COR-L47 (cell line): Measurements from ENCODE around the gene STARD3NL.
"Not testable (repeated sequence)": the region's sequence is repeated elsewhere in the genome, so short reads cannot be mapped to it uniquely, and the experiment has no call there.

Experiments
- DNase-seq: peaks from one replicate; lab custom pipeline; 2025; lab: John Stamatoyannopoulos, UW

Gene STARD3NL

DNA sequence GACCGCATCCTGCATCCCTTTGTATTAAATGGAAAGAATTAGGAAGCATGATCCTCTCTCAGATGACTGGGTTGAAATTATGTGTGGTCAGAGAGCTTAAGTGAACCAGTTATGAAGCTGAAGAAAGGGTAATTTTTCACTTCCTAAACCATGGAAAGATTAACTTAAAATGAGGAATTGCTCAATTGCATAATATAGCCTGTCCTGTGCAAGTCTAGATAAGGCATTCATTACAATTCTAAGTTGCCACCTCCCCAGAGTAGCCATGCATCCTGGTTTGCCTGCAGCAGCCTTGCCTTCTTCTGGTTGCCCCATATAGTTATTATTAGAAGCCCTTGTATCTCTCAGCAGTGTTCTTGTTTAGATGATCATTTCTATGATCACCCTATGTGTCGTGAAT, 45.3 kb downstream of the STARD3NL start:
- DNase-seq, result no peak

DNA sequence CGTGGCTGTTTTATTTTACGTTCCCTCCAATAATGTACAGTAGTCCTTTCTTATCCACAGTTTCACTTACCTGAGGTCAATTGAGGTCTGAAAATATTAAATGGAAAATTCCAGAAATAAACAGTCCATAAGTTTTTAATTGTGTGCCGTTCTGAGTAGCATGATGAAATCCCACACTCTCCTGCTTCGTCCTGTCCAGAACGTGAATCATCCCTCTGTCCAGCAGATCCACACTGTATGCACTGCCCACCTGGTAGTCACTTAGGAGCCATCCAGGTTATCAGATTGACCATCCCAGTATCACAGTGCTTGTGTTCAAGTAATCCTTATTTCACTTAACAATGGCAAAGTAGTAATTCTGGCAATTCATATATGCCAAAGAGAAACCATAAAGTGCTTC, 46.3 kb downstream of the STARD3NL start:
- DNase-seq, result no peak

DNA sequence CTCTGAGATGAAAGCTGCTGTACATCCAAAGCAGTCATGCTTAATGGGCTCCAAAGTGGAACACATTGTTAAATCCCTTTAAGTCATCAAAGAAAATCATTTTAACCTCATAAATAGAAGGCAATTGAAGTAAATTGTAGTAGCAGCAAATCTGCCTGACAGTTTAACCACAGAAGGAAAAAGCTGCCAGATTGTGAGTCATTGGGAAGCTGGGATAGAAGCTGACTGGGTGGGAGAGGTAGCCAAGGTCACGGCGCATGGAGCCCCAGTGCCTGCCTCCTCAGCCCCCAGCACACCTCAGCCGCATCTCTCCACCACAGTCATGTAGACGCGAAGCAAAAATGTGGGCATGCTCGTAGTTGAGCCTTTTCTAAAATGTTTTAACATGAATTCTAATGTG, 51.3 kb downstream of the STARD3NL start:
- no peak for DNase-seq

DNA sequence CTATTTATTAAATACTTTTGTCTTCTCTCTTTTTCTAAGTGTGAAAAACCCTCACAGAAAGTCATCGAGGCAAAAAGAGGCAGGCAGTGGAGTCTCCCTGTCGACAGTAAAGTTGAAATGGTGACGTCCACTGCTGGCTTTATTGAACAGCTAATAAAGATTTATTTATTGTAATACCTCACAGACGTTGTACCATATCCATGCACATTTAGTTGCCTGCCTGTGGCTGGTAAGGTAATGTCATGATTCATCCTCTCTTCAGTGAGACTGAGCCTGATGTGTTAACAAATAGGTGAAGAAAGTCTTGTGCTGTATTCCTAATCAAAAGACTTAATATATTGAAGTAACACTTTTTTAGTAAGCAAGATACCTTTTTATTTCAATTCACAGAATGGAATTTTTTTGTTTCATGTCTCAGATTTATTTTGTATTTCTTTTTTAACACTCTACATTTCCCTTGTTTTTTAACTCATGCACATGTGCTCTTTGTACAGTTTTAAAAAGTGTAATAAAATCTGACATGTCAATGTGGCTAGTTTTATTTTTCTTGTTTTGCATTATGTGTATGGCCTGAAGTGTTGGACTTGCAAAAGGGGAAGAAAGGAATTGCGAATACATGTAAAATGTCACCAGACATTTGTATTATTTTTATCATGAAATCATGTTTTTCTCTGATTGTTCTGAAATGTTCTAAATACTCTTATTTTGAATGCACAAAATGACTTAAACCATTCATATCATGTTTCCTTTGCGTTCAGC, 52.0 kb downstream of the STARD3NL start:
- DNase-seq, result no peak

DNA sequence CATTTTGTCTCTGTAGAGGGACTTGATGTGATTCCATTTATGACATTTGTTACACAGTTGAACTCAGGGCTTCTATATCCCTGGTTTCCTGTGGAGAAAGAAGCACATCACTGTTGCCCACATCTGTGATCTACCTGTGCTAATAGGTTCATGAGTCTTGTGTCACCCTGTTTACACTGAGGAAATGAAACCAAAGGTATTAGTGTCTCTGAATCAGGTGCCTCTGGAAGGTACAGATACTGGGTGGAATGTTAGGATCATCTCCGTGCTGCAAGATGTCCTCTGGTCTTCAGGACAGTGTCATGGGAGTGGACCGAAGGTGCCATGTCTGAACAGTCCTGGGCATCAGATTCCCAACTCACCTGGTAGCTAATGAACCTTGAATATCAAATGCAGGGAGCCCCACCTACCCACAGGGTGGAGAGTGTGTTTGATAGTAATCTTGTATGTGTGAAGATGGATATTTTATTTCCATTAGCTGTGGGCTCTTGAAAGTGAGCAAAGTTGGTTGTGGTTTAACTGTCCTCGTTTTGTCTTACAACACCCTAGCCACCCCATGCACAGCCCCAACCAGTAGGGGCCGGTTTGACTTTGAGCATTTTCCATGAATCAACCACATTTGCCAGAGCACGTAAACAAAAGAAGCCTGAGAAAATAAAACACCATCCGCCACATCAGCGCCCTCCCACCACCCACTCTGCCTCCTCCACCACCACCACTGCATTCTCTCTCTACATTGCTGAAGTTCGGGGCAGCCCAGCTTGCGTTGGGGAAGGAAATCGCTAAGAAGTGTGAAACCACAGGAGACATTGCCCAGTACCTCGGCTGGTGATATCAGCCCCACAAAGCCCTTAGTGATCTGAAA, 54.7 kb downstream of the STARD3NL start:
- DNase-seq, result no peak

DNA sequence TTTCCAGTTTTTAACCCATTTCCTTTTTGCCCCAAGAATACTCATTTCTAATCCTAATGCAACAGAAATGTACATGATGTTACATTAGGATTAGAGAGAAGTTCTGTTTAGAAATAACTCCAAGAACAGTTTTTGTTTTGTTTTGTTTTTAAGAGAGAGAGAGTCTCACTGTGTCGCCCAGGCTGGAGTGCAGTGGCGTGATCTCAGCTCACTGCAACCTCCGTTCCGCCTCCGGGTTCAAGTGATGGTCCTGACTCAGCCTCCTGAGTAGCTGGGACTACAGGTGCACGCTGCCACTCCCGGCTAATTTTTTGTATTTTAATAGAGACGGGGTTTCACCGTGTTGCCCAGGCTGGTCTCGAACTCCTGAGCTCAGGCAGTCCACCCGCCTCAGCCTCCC, 56.7 kb downstream of the STARD3NL start:
- not testable (repeated sequence) for DNase-seq

DNA sequence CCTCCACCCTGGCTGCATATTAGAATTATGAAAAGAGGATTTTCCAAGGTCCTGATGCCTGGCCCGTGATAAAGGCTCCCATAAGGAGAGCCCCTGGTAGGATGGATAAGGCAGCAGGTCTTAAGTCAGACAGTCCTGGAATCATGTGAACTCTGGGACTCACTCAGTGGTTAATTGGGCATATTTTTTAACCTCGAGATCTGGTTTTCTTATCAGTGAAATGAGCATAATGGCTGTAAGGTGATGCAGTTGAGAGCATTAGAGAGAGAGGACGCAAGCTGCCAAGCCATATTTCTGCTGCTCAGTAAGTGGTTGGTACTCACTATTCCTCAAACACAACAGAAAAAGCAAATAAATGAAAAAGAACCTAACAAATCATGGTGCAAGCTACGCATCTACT, 57.6 kb downstream of the STARD3NL start:
- no peak for DNase-seq

DNA sequence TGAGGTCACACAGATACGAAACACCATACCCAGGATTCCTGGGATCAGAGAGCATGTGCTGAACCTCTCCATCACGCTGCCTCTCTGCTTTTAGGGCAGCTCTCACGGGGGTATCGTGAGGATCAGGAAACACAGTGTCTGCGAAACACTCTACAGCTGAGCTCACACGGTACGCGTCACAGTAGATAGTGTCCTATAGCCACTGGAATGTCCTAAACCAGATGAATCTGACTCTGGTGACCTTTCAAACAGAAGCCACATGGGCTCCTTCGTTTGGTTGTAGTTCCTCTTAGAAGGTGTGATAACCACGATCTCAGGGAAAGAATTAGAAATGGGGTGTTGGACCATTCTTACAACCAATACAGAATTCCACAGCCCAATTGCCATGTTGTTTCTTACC, 61.1 kb downstream of the STARD3NL start:
- DNase-seq, result not testable (repeated sequence)

DNA sequence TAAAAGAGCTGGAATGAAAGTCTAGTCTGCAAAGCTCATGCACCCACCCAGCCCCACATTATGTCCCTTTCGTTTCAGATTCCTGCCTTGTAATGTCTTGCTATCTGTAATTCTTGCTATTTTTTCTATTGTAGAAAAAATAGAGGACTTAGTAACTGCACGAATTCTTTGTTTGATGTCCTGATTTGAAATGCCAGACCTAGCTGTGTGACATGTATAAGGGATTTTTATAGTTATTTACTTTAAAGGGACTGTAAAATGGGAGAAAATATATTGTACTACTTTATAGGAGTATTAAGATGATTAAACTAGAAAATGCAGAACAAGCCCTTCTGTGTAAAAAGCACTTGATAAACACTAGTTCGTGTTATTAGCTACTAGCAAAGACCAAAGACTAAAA, 63.0 kb downstream of the STARD3NL start:
- no peak for DNase-seq

DNA sequence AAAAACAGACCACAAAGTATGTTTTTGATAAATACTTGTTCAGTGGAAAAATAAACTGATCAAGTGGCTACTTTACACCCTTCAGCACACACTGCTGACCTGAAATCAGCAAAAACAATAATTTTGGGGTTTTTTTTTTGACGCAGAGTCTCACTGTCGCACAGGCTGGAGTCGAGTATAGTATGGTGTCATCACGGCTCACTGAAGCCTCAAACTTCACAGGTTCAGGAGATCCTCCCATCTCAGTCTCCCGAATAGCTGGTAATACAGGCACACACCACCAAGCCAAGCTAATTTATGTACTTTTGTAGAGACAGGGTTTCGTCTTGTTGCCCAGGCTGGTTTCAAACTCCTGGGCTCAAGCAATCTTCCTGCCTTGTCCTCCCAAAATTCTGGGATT, 64.8 kb downstream of the STARD3NL start:
- no peak for DNase-seq

DNA sequence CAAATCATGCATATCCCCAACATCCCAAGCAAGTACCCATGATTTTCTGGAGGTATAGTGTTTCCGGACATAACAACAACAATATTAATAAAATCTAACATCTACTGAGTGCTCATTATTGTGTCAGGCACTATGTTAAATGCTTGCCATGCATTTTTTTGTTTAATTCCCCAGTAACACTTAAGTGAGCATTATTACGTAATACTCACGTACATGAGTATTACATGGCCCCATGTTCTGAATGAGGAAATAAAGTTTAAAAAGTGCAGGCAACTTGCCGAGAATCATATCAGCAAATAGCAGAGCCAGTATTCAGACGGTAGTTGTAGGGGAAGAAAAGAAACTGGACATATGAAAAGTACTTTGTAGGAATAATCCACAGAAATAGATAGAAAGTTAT, 65.3 kb downstream of the STARD3NL start:
- DNase-seq, result not testable (repeated sequence)

DNA sequence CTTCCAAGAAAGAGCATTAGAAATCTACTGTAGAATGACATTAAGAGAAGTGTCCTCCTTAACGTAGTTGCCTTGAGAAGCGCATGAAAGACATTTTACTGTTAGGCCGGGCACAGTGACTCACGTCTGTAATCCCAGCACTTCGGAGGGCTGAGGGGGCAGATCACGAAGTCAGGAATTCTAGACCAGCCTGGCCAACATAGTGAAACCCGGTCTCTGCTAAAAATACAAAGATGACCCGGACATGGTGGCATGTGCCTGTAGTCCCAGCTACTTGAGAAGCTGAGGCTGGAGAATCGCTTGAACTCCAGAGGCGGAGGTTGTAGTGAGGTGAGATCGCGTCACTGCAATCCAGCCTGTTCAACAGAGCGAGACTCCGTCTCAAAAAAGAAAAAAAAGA, 66.5 kb downstream of the STARD3NL start:
- no peak for DNase-seq

DNA sequence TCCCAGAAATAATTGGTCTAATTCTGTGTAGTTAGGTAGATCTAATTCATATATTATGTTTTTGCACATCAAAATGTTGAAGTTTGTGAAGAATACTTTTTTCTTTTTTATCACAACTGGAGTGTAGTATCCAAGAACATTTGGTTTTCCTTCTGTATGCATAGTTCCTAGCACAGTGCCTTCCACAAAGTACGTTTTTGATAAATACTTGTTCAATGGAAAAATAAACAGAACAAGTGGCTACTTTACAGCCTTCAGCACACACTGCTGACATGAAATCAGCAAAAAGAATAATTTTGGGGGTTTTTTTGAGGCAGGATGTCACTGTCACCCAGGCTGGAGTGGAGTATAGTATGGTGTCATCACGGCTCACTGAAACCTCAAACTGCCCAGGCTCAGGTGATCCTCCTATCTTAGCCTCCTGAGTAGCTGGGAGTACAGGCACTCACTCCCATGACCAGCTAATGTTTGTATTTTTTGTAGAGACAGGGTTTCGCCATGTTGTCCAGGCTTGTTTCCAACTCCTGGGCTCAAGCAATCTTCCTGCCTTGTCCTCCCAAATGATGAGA, 67.4 kb downstream of the STARD3NL start:
- no peak for DNase-seq

DNA sequence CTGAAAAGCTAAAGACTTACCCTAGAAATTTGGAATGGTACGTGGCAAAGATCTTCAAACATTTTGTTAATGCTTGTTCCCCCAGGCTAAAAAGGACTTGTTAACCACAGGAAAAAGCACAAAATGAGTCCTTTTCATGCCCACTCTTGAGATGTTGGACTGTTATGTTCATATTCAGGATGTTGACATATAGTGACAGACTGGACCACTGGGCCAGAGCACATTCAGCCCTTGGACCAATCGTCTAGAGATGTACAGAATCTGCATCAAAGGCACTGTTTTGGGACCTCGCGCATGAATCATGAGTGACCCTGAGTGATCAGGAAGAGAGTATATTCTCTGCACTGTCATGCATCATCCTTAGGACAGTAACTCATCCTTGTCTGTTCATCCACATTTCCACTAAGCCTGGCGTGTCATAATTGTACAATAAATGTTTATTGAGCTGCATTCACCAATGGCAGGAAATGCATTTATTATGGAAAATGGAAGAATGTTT, 70.1 kb downstream of the STARD3NL start:
- no peak for DNase-seq

DNA sequence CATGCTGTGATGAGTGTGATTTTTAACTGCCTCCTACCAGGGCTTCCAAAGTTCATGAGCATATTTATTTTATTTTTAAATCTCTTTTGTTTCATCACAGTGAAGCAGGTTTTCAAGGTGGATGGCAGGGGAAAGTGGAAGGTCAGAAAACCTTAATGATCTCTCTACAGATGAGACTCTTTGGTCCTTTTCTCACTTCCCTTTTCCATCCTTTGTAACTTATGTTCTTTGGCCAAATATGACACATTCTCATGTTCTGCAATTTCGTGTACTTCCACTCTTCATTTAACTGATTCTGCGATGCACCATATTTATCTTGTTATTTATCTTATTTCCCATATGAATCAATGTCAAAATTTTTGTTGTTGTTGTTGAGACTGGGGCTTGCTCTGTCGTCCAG, 71.8 kb downstream of the STARD3NL start:
- not testable (repeated sequence) for DNase-seq

DNA sequence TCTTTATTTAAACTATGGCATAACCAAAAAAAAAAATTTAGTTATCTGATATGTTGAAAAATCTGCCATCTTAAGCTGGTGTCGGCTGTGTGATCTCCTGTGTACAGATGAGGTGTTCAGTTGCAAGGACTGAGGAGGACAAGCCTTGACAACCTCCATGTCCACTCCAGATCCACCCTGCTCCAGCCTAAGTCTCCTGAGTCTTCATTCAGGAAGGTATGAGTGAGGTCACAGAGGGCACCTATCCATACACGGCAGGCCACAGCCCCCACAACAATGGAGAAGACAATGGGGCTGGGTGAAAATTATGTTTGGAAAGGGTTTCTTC, 79.3 kb downstream of the STARD3NL start:
- no peak for DNase-seq

DNA sequence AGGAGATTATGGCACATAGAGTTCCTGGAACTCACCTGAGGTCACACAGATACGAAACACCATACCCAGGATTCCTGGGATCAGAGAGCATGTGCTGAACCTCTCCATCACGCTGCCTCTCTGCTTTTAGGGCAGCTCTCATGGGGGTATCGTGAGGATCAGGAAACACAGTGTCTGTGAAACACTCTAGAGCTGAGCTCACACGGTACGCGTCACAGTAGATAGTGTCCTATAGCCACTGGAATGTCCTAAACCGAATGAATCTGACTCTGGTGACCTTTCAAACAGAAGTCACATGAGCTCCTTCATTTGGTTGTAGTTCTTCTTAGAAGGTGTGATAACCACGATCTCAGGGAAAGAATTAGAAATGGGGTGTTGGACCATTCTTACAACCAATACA, 81.1 kb downstream of the STARD3NL start:
- not testable (repeated sequence) for DNase-seq

DNA sequence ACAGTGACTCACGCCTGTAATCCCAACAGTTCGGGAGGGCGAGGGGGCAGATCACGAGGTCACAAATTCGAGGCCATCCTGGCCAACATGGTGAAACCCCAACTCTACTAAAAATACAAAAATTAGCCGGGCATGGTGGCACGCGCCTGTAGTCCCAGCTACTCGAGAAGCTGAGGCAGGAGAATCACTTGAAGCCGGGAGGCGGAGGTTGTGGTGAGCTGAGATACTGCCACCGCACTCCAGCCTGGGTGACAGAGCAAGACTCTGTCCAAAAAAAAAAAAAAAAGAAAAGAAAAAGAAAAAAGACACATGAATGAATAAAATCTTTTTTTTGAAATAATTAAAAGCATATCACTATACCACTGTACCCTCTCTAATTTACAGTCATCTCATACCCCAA, 83.6 kb downstream of the STARD3NL start:
- not testable (repeated sequence) for DNase-seq

DNA sequence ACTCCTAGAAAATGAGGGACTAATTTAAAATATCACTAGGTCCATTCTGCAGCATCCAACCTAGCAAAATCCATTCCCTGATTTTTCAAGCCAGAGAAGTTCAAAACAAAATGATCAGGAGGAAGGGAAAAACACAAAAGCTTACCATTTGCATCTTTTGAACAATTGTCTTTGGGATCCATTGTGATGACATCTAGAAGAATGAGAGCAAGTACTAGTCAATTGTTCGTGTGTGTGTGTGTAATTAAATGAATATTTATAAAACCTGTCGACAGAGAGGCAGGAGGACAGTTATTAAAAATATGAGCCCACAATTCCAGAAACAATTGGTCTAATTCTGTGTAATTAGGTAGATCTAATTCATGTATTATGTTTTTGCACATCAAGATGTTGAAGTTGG, 84.0 kb downstream of the STARD3NL start:
- DNase-seq, result not testable (repeated sequence)

DNA sequence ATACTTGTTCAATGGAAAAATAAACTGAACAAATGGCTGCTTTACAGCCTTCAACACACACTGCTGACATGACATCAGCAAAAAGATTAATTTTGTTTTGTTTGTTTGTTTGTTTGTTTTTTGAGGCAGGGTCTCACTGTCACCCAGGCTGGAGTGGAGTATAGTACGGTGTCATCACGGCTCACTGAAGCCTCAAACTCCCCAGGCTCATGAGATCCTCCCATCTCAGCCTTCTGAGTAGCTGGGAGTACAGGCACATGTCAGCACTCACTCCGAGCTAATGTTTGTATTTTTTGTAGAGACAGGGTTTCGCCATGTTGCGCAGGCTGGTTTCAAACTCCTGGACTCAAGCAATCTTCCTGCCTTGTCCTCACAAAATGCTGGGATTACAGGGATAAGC, 84.5 kb downstream of the STARD3NL start:
- no peak for DNase-seq

DNA sequence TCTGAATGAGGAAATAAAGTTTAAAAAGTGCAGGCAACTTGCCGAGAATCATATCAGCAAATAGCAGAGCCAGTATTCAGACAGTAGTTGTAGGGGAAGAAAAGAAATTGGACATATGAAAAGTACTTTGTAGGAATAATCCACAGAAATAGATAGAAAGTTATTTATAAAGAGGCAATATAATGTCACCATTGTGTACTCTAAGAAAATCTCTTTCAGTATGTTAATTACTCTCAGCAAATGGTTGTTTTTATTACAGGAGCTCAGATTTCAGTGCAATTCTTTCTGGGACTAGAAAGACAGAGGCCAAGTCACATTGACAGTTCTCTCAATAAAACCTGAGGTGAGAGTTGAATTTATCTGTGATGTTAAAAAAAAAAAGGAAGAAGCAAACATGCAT, 85.2 kb downstream of the STARD3NL start:
- not testable (repeated sequence) for DNase-seq

DNA sequence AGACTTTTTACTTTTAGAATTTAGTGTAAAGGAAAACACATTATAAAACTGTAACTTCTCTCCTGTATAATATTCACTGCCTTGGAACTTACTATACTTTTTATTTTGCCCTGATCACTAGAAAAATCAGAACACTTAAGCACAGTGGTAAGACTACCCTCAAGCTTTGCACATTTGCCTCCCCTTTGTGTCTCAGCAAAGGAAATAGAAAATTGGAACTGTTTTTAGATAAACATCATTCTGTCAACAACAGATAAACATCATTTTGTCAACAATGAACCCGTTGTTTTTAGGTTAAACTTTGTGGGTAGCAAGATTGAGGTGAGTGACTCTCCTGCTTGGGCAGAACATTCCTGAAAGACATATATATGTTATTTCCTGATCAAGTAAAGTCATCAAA, 86.6 kb downstream of the STARD3NL start:
- DNase-seq, result not testable (repeated sequence)

DNA sequence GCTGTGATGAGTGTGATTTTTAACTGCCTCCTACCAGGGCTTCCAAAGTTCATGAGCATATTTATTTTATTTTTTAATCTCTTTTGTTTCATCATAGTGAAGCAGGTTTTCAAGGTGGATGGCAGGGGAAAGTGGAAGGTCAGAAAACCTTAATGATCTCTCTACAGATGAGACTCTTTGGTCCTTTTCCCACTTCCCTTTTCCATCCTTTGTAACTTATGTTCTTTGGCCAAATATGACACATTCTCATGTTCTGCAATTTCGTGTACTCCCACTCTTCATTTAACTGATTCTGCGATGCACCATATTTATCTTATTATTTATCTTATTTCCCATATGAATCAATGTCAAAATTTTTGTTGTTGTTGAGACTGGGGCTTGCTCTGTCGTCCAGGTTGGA, 87.9 kb downstream of the STARD3NL start:
- not testable (repeated sequence) for DNase-seq
